ENCODE measurements around the gene KANSL3.

GRCh38 chr2:96668771-96669170, 30.7 kb upstream of the KANSL3 start:
- TF ChIP-seq GATA3 (IDR thresholded peaks at IDR 0.05; ENCODE audit: low read depth, low read length) = no peak
- no peak for TF ChIP-seq GATA2 (IDR thresholded peaks at IDR 0.05; ENCODE audit: low read depth, low read length)
